K562 (cell line): ENCODE measurements around the gene PPARG. TPM values are rescaled to one million over a fixed set of nuclear protein-coding genes. Genes with fewer than 3 reads are reported as not detected.

Source experiments
- ATAC-seq: fragments of 200-7000 bp; cut with Tn5 transposase; 3 replicates; pipeline ENCODE4 v1.9.1; 2020; ENCODE audit warnings: moderate library complexity
- BruUV-seq: library from RNA; stranded (reverse); fragments of 400-500 nt; replicated peaks from 2 replicates; lab custom pipeline; 2021; lab: Mats Ljungman, UMichigan
- CTCF ChIA-PET: fragments of 300-600 bp; formaldehyde crosslinking; extraction: SDS; loops from one replicate; lab custom pipeline; 2021; ENCODE audit warnings: low intra/inter-chr PET ratio; lab: Yijun Ruan, JAX
- POLR2A ChIA-PET: fragments of 300-600, 350-650 bp; sonication (Branson Sonifier 250); formaldehyde crosslinking; extraction: SDS; loops from one replicate; lab custom pipeline; 2021; ENCODE audit warnings: antibody characterized with exemption, inconsistent platforms; lab: Yijun Ruan, JAX
- DNase-seq, 4 experiments: peaks; one replicate each; pipeline versions ENCODE4 v3.0.0 to v3.0.0-alpha.2; 2011 to 2018; ENCODE audit warnings: low spot score in 3 of 4, mixed read lengths in 3 of 4; ENCODE audit errors: extremely low read depth in 1 of 4
- FAIRE-seq: peaks from 2 replicates; lab custom pipeline; 2011; peaks lifted over from hg19 to GRCh38; lab: Jason Lieb, UNC
- H2AFZ ChIP-seq: 2 replicates; pipeline ENCODE4 v1.6.0; 2011; ENCODE audit warnings: low read depth, low read length, control low read depth, inconsistent platforms
- H3K27ac ChIP-seq: fragments of 200-600 bp; 3 replicates; pipeline ENCODE4 v1.8.0; 2011; ENCODE audit warnings: low read depth, mild to moderate bottlenecking, control low read depth, inconsistent platforms, low read length, moderate library complexity, mixed read lengths; ENCODE audit errors: extremely low read depth
- H3K27me3 ChIP-seq, 2 experiments: fragments of 300-600 bp in 1 of 2; 2 replicates in 1 of 2; 3 replicates in 1 of 2; pipeline versions ENCODE4 v1.6.0 to v1.8.0; 2011; ENCODE audit warnings: inconsistent platforms in 2 of 2, low read length in 2 of 2, mild to moderate bottlenecking in 1 of 2, mixed read lengths in 1 of 2, moderate library complexity in 1 of 2; ENCODE audit not compliant: control insufficient read depth in 2 of 2, insufficient read depth in 2 of 2
- H3K36me3 ChIP-seq: fragments of 300-600 bp; 3 replicates; pipeline ENCODE4 v1.8.0; 2011; ENCODE audit warnings: mild to moderate bottlenecking, low read length, inconsistent platforms; ENCODE audit not compliant: control insufficient read depth, insufficient read depth
- H3K4me1 ChIP-seq, 2 experiments: fragments of 200-600 bp in 1 of 2; replicated peaks in 1 of 2; 2 replicates in 1 of 2; 3 replicates in 1 of 2; pipeline versions ENCODE4 v1.5.1 to v1.8.0; 2011; ENCODE audit warnings: inconsistent platforms in 2 of 2, low read length in 2 of 2, mild to moderate bottlenecking in 1 of 2, mixed read lengths in 1 of 2, moderate library complexity in 1 of 2; ENCODE audit not compliant: control insufficient read depth in 2 of 2, insufficient read depth in 2 of 2
- H3K4me2 ChIP-seq: 2 replicates; pipeline ENCODE4 v1.6.1; 2011; ENCODE audit warnings: low read length, control low read depth, inconsistent platforms, mixed read lengths; ENCODE audit not compliant: insufficient read depth
- H3K4me3 ChIP-seq: fragments of 200-600 bp; sonication (generic), shearing (Covaris generic); 2 replicates; pipeline ENCODE4 v1.5.1; 2016; ENCODE audit warnings: control low read depth, inconsistent platforms
- H3K79me2 ChIP-seq: fragments of 200-600 bp; 3 replicates; pipeline ENCODE4 v1.8.0; 2011; ENCODE audit warnings: low read length, inconsistent platforms; ENCODE audit not compliant: control insufficient read depth, insufficient read depth
- H3K9ac ChIP-seq, 2 experiments: 2 replicates each; pipeline versions ENCODE4 v1.6.0 to v1.6.1; 2011; ENCODE audit warnings: low read depth in 2 of 2, low read length in 2 of 2, control low read depth in 1 of 2, inconsistent platforms in 1 of 2, mild to moderate bottlenecking in 1 of 2, mixed read lengths in 1 of 2; ENCODE audit not compliant: insufficient read depth in 1 of 2
- H3K9me1 ChIP-seq: one replicate; pipeline ENCODE4 v1.6.0; 2011; ENCODE audit warnings: inconsistent platforms, mild to moderate bottlenecking, low read length, moderate library complexity; ENCODE audit not compliant: control insufficient read depth, insufficient read depth
- H3K9me3 ChIP-seq: replicated peaks from 2 replicates; pipeline ENCODE4 v1.5.1; 2011; ENCODE audit warnings: low read depth, low read length, inconsistent platforms; ENCODE audit not compliant: control insufficient read depth, insufficient read depth
- H4K20me1 ChIP-seq: replicated peaks from 2 replicates; pipeline ENCODE4 v1.6.1; 2011; ENCODE audit warnings: low read length, inconsistent platforms, mixed read lengths; ENCODE audit not compliant: control insufficient read depth, insufficient read depth
- BCOR ChIP-seq: fragments of 450-650 bp; IDR thresholded peaks from 2 replicates; pipeline ENCODE4 v1.6.1; 2016
- BRCA1 ChIP-seq, 2 experiments: fragments of 450-650 bp in 1 of 2; sonication (generic) in 1 of 2; formaldehyde crosslinking in 1 of 2; IDR thresholded peaks; 2 replicates each; pipeline versions ENCODE4 v1.5.0 to v1.6.1; 2017 to 2020; ENCODE audit warnings: mild to moderate bottlenecking in 1 of 2, missing genetic modification reagents in 1 of 2
- HDGF ChIP-seq: fragments of 450-650 bp; IDR thresholded peaks from 2 replicates; pipeline ENCODE4 v1.6.1; 2016
- KDM1A ChIP-seq, 2 experiments: fragments of 450-650 bp; IDR thresholded peaks; 2 replicates each; pipeline ENCODE4 v1.6.1; 2016; ENCODE audit warnings: mild to moderate bottlenecking in 2 of 2
- MIER1 ChIP-seq: fragments of 450-650 bp; IDR thresholded peaks from 2 replicates; pipeline ENCODE4 v1.6.1; 2016; ENCODE audit warnings: antibody characterized with exemption, mild to moderate bottlenecking, low read depth
- RBM25 ChIP-seq: fragments of 200-400 bp; formaldehyde crosslinking; IDR thresholded peaks from 2 replicates; pipeline ENCODE4 v1.6.1; 2018; ENCODE audit warnings: low read length, low read depth, moderate library complexity; ENCODE audit not compliant: severe bottlenecking
- SMARCA5 ChIP-seq: fragments of 450-650 bp; IDR thresholded peaks from 2 replicates; pipeline ENCODE4 v1.6.1; 2016
- TAF9B ChIP-seq: fragments of 450-650 bp; IDR thresholded peaks from 2 replicates; pipeline ENCODE4 v1.6.1; 2018; ENCODE audit warnings: mild to moderate bottlenecking; ENCODE audit not compliant: partially characterized antibody
- TFAM ChIP-seq: fragments of 250-450 bp; sonication (Bioruptor Pico); conservative IDR thresholded peaks from 2 replicates; pipeline ENCODE4 v1.5.0; 2021; ENCODE audit warnings: mild to moderate bottlenecking, moderate library complexity
- ZFP36 ChIP-seq: fragments of 150-350 bp; IDR thresholded peaks from 2 replicates; pipeline ENCODE4 v1.6.1; 2018; ENCODE audit warnings: low read length, low read depth; ENCODE audit not compliant: partially characterized antibody
- ZNF165 ChIP-seq: fragments of 250-450 bp; sonication (Bioruptor Pico); IDR thresholded peaks from 2 replicates; pipeline ENCODE4 v1.4.0; 2020; ENCODE audit warnings: borderline replicate concordance
- ZNF561 ChIP-seq: fragments of 450-650 bp; formaldehyde crosslinking; conservative IDR thresholded peaks from 2 replicates; pipeline ENCODE4 v1.4.0; 2020; ENCODE audit warnings: mild to moderate bottlenecking, moderate library complexity
- WGBS: fragments of 100-300 bp; shearing (Covaris generic); methylation state at CpG from one replicate; pipeline ENCODE4 v1.1.6; 2016; ENCODE audit warnings: low coverage, mixed read lengths; ENCODE audit not compliant: insufficient coverage; ENCODE audit errors: missing lambda C conversion rate; 5-methylcytosine and 5-hydroxymethylcytosine counted together
- in situ Hi-C: fragments of 300-500 bp; cut with MboI; formaldehyde crosslinking; loops from 4 replicates; pipeline ENCODE4 v1.15.0; 2018; ENCODE audit warnings: inconsistent platforms, mixed read lengths
- intact Hi-C: fragments of 100-400 bp; cut with micrococcal nuclease; formaldehyde crosslinking; loops from 2 replicates; pipeline ENCODE4 v1.14.2; 2022
- polyA plus RNA-seq, 8 experiments: library from polyadenylated mRNA; depleted of rRNA in 4 of 8; stranded (reverse) in 5 of 8; unstranded in 3 of 8; fragments of >200 nt; fragmentation: Nextera tagmentation in 2 of 8; fragmentation: Illumina TruSeq in 1 of 8; extraction: Ambion mirVana in 2 of 8; extraction: Trizol in 1 of 8; gene quantifications; 2 replicates each; pipeline versions ENCODE4 v1.2.1 to v1.2.3, GENCODE V29; 2011 to 2014; ENCODE audit warnings: inconsistent platforms in 1 of 8, missing spikeins in 1 of 8
- total RNA-seq, 7 experiments: library from RNA; depleted of rRNA in 6 of 7; stranded (reverse); fragments of >200 nt in 6 of 7; fragmentation: Illumina TruSeq in 2 of 7; extraction: Trizol in 2 of 7; gene quantifications; 2 replicates each; pipeline versions ENCODE4 v1.2.1 to v1.2.3, GENCODE V29; 2011 to 2021; ENCODE audit warnings: low replicate concordance in 1 of 7
- TF ChIP-seq, protein P1 (sequence below): sonication (generic); formaldehyde crosslinking; IDR thresholded peaks from 2 replicates; pipeline ENCODE4 v1.8.0; 2023; ENCODE audit warnings: mild to moderate bottlenecking, missing genetic modification reagents

The PPARG gene
- total and polyA plus RNA-seq, 9 of the 15 experiments (the other 6 are each of a cell fraction or from before 2014, with no cell fraction given) = not detected

GRCh38 chr3:12442654-12443501 is 154.0 kb downstream of the PPARG start (continued):
- peak; percentile 71 for TF ChIP-seq ZFP36

- Histone ChIP-seq H2AFZ (no peak overlapping the region), H3K27me3 (peaks cover 57 to 72% of the 10 kb centered on the region in 2 experiments), H3K36me3 (no peaks in the 10 kb centered on the region), H3K9me3 (no peaks in the 10 kb centered on the region), H3K27ac (no peak overlapping the region), H4K20me1 (no peaks in the 10 kb centered on the region; the same call in 1 of the 2 replicates), H3K4me3 (no peak overlapping the region), H3K4me2 (no peak overlapping the region), H3K4me1 (peaks cover 0 to 6% of the 10 kb centered on the region in 2 experiments; a peak in 2 of 5 replicates), H3K79me2 (no peaks in the 10 kb centered on the region), H3K9me1 (no peaks in the 10 kb centered on the region), H3K9ac (no peak overlapping the region)
- intact Hi-C loops = no loop called here
- TF ChIP-seq ZNF561 (CRISPR knock-in tag) = no peak
- TF ChIP-seq HDGF = no peak
- peak; percentile 60; the same call in 1 of the 2 replicates for TF ChIP-seq BCOR
- TF ChIP-seq, protein P1, sequence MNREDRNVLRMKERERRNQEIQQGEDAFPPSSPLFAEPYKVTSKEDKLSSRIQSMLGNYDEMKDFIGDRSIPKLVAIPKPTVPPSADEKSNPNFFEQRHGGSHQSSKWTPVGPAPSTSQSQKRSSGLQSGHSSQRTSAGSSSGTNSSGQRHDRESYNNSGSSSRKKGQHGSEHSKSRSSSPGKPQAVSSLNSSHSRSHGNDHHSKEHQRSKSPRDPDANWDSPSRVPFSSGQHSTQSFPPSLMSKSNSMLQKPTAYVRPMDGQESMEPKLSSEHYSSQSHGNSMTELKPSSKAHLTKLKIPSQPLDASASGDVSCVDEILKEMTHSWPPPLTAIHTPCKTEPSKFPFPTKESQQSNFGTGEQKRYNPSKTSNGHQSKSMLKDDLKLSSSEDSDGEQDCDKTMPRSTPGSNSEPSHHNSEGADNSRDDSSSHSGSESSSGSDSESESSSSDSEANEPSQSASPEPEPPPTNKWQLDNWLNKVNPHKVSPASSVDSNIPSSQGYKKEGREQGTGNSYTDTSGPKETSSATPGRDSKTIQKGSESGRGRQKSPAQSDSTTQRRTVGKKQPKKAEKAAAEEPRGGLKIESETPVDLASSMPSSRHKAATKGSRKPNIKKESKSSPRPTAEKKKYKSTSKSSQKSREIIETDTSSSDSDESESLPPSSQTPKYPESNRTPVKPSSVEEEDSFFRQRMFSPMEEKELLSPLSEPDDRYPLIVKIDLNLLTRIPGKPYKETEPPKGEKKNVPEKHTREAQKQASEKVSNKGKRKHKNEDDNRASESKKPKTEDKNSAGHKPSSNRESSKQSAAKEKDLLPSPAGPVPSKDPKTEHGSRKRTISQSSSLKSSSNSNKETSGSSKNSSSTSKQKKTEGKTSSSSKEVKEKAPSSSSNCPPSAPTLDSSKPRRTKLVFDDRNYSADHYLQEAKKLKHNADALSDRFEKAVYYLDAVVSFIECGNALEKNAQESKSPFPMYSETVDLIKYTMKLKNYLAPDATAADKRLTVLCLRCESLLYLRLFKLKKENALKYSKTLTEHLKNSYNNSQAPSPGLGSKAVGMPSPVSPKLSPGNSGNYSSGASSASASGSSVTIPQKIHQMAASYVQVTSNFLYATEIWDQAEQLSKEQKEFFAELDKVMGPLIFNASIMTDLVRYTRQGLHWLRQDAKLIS = no peak
- no peak for TF ChIP-seq BRCA1 (IDR thresholded peaks at IDR 0.05)
- no peak for TF ChIP-seq BRCA1 (CRISPR knock-in tag; IDR thresholded peaks at IDR 0.05)
- TF ChIP-seq KDM1A (IDR thresholded peaks at IDR 0.05) = peak in 1 of 2 experiments; percentile 18; a peak in 1 of 4 replicates
- TF ChIP-seq SMARCA5 = 0 out of 2 replicates have a peak, but pooled peaks have one; percentile 18
- no peak for TF ChIP-seq TFAM (CRISPR knock-in tag)
- no peak for TF ChIP-seq ZNF165 (CRISPR knock-in tag)
- TF ChIP-seq RBM25 = peak; percentile 92
- no peak for TF ChIP-seq MIER1
- no peak for TF ChIP-seq TAF9B
- POLR2A ChIA-PET = interaction anchor here (1.0 to 1.2 kb wide), 2 partner anchors 31 to 32 kb away, joined by 3 read pairs; no protein-coding TSS in a partner anchor
- BruUV-seq = no TSS peak
- 6% methylated on average over 10 of the region's 10 CpGs for WGBS
- no peak for DNase-seq
- in situ Hi-C loops = no loop called here
- ATAC-seq = no peak
- CTCF ChIA-PET = no interaction called here
- FAIRE-seq = no peak
These were observed 155.1 kb downstream of the PPARG start for GRCh38 chr3:12443781-12444522.
